ENCODE data around the gene MYRF. TPM values are rescaled to one million over a fixed set of nuclear protein-coding genes. Genes with fewer than 3 reads are reported as not detected.

Gene MYRF
- total and polyA plus RNA-seq, 4 donors: 11.9 to 41.2 (median 25.2) TPM

DNA sequence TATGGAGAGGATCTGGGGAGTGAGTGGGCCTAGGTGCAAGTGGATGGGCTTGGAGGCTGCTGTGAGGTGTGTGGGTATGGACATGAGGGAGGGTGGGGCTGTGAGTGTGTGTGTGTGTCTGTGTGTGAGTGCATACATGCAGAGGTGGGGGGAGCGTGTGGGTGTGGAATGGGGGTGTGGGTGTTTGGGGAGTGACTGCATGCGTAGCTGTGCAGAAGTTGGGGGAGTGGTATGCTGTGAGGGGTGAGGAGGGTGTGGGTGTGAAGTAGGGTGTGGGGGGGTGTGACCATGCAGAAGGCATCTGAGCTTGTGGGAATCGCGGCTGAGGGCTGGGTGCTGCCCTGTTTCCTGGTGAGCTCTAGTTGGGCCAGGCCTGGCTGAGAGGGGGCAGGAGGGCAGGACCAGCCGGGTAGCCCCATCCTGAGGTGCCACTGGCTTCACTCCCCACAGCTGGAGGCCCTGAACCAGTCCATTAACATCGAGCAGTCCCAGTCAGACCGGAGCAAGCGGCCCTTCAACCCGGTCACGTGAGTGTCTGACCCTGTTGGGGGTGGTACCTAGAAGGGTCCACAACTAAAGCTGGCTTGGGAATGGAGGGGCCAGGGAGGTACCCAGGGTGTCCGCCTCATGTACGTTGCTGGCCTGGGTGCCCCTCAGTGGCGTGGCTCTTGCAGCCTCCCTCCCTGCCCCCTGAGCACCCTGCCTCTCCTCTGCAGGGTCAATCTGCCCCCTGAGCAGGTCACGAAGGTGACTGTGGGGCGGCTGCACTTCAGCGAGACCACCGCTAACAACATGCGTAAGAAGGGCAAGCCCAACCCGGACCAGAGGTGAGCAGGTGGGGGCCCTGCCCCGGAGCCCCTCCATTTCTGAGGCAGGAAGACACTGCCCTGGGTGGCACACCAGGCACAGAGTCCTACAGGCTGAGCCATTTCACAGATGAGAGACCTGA is 23.4 kb downstream of the MYRF start:
- ATAC-seq (ENCODE audit: insufficient read depth, low FRiP score): no peak

DNA sequence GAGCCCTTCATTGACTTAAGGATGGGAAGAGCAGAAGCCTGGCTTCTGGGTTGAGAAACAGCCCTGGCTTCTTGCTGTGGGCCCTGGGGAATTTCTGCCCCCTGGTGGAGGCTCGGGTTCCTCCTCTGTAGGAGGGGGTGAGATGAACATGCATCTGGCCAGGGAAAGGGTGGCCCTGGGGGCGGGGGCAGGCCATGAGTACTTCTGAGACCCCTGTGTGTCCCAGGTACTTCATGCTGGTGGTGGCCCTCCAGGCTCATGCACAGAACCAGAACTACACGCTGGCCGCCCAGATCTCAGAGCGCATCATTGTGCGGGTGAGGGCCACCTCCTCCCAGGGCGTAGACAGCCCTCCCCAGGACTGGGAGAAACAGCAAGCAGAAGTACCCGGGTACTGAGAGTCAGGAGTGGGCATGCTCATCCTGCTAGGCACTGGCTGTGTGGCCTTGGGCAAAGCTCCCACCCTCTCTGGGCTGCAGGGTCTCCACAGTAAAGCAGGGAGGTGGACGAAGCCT is 24.2 kb downstream of the MYRF start:
- Histone ChIP-seq H3K27ac (ENCODE audit: low read depth in 1 of 2, low read length in 1 of 2) (no peak overlapping the region), H3K4me3 (no peak overlapping the region), H3K27me3 (ENCODE audit: control insufficient read depth in 3 of 3, insufficient read depth in 3 of 3, low read length in 2 of 3) (no peaks in the 10 kb centered on the region), H3K4me1 (ENCODE audit: control insufficient read depth in 5 of 5, insufficient read depth in 5 of 5, low read length in 5 of 5) (peaks cover 0 to 10% (median under 1%) of the 10 kb centered on the region in 5 donors), H3K9ac (ENCODE audit: insufficient read depth in 1 of 2, low read length in 2 of 2) (no peak overlapping the region), H3K9me3 (ENCODE audit: control insufficient read depth in 4 of 4, insufficient read depth in 3 of 4, low read length in 3 of 4) (no peaks in the 10 kb centered on the region), H3K36me3 (ENCODE audit: control insufficient read depth in 4 of 4, insufficient read depth in 4 of 4, low read length in 4 of 4) (peaks cover 0 to 6% (median 2%) of the 10 kb centered on the region in 4 donors)
- TF ChIP-seq, protein P1, sequence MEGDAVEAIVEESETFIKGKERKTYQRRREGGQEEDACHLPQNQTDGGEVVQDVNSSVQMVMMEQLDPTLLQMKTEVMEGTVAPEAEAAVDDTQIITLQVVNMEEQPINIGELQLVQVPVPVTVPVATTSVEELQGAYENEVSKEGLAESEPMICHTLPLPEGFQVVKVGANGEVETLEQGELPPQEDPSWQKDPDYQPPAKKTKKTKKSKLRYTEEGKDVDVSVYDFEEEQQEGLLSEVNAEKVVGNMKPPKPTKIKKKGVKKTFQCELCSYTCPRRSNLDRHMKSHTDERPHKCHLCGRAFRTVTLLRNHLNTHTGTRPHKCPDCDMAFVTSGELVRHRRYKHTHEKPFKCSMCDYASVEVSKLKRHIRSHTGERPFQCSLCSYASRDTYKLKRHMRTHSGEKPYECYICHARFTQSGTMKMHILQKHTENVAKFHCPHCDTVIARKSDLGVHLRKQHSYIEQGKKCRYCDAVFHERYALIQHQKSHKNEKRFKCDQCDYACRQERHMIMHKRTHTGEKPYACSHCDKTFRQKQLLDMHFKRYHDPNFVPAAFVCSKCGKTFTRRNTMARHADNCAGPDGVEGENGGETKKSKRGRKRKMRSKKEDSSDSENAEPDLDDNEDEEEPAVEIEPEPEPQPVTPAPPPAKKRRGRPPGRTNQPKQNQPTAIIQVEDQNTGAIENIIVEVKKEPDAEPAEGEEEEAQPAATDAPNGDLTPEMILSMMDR (IDR thresholded peaks at IDR 0.05; ENCODE audit: control extremely low read depth, extremely low read depth): peak; percentile 13
- DNase-seq (peak in 1 of 3 donors; percentile 39), ATAC-seq (ENCODE audit: insufficient read depth, low FRiP score) (no peak)
- WGBS, 2 donors: 72 to 74% methylated on average over 9 of the region's 9 CpGs

More for the DNA sequence above, 23.4 kb downstream of the MYRF start:
- Histone ChIP-seq H3K4me3 (no peak overlapping the region), H3K9me3 (ENCODE audit: control insufficient read depth in 4 of 4, insufficient read depth in 3 of 4, low read length in 3 of 4) (no peaks in the 10 kb centered on the region), H3K27ac (ENCODE audit: low read depth in 1 of 2, low read length in 1 of 2) (no peak overlapping the region), H3K4me1 (ENCODE audit: control insufficient read depth in 5 of 5, insufficient read depth in 5 of 5, low read length in 5 of 5) (peaks cover 0 to 10% (median 3%) of the 10 kb centered on the region in 5 donors), H3K36me3 (ENCODE audit: control insufficient read depth in 4 of 4, insufficient read depth in 4 of 4, low read length in 4 of 4) (peaks cover 0 to 6% (median 2%) of the 10 kb centered on the region in 4 donors), H3K9ac (ENCODE audit: insufficient read depth in 1 of 2, low read length in 2 of 2) (no peak overlapping the region), H3K27me3 (ENCODE audit: control insufficient read depth in 3 of 3, insufficient read depth in 3 of 3, low read length in 2 of 3) (no peaks in the 10 kb centered on the region)
- WGBS, 2 donors: 82 to 93% methylated on average over 20 of the region's 20 CpGs
- DNase-seq: no peak
- TF ChIP-seq, protein P1 (IDR thresholded peaks at IDR 0.05; ENCODE audit: control extremely low read depth, extremely low read depth): no peak

DNA sequence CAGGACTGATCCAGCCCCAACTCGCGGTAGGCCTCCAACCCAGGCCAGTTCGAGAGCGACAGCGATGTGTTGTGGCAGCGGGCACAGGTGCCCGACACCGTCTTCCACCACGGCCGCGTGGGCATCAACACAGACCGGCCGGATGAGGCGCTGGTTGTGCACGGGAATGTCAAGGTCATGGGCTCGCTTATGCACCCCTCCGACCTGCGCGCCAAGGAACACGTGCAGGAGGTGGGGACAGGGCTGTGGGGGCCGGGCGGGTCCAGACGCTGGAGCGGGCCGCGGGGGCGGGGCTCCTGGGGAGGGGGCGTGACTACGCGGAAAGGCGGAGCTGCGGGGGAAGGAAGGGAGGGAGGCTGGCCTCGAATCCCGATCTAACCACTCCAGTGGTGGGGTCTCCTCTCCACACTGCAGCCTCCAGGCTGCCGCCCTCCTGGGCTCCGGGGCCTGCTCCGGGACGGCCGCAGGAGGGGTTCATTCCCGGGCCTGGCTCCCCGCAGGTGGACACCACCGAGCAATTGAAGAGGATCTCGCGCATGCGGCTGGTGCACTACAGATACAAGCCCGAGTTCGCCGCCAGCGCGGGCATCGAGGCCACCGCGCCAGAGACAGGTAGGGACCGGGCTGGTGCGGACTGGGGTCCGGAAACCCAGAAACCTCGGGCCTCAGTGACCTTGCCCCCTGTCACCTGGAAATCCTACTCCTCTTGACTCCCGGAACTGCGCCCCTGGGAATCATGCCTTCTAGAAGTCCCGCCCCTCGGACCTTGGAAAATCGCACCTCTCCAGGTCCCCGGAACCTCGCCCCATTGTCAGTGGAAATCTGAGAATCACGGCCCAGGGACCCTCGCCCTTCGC is 25.0 kb downstream of the MYRF start:
- WGBS, 2 donors: 29 to 50% methylated on average over 60 to 67 of the region's 67 CpGs
- peaks cover 0 to 5% (median 0%) of the 10 kb centered on the region in 5 donors for H3K4me1 ChIP-seq (ENCODE audit: control insufficient read depth in 5 of 5, insufficient read depth in 5 of 5, low read length in 5 of 5)
- no peak overlapping the region for H3K27ac ChIP-seq (ENCODE audit: low read depth in 1 of 2, low read length in 1 of 2)
- DNase-seq (no peak), ATAC-seq (ENCODE audit: insufficient read depth, low FRiP score) (no peak)
- peaks cover 0 to 6% (median 3%) of the 10 kb centered on the region in 4 donors for H3K36me3 ChIP-seq (ENCODE audit: control insufficient read depth in 4 of 4, insufficient read depth in 4 of 4, low read length in 4 of 4)
- H3K9me3 ChIP-seq (ENCODE audit: control insufficient read depth in 4 of 4, insufficient read depth in 3 of 4, low read length in 3 of 4): no peaks in the 10 kb centered on the region
- no peak overlapping the region for H3K9ac ChIP-seq (ENCODE audit: insufficient read depth in 1 of 2, low read length in 2 of 2)
- no peak overlapping the region for H3K4me3 ChIP-seq
- TF ChIP-seq, protein P1 (IDR thresholded peaks at IDR 0.05; ENCODE audit: control extremely low read depth, extremely low read depth): no peak
- no peaks in the 10 kb centered on the region for H3K27me3 ChIP-seq (ENCODE audit: control insufficient read depth in 3 of 3, insufficient read depth in 3 of 3, low read length in 2 of 3)
